Stimulated activated CD4-positive, alpha-beta T cell treated with anti-CD3 and anti-CD28 coated beads, Interleukin-4, amount 100 ng/mL, for 4 hours (primary cell): ENCODE measurements around the gene CDK14.
"Not testable (repeated sequence)": the region's sequence is repeated elsewhere in the genome, so short reads cannot be mapped to it uniquely, and the experiment has no call there.

Source experiments
- DNase-seq, 2 experiments: peaks; one replicate each; pipeline ENCODE4 v3.0.0-alpha.2; 2020

The CDK14 gene

DNA sequence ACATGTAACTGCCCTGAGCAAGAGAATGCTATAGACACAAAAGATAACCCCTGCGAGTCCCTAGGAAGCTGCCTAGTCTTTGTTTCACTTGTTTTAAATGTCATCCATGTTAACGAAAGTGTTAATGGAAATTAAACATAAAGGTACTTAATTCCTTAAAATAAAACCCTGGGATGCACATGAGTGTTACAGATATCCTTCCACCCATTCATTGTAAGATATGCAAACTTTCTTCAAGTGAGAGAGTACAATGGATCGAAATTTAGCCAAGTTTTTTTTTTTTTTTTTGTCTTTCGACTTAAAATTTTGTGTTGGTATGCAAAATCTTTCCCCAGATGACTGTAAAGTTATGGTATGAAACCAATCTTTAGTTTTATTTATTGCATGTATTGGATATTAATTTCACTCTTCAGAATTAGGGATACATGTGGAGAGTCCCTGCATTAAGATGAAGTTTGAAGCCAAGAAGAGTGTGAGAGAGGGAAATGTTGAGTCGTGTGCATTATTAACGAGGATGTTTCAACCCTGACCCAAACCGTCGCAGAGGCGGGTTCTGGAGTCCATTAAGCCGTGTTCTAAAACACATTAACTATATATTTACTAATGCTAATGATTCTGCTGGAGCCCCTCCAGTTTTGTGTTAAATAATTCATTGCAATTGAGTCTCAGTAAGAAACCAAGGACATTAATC lies 1.6 kb downstream of the CDK14 start:
- DNase-seq: no peak

DNA sequence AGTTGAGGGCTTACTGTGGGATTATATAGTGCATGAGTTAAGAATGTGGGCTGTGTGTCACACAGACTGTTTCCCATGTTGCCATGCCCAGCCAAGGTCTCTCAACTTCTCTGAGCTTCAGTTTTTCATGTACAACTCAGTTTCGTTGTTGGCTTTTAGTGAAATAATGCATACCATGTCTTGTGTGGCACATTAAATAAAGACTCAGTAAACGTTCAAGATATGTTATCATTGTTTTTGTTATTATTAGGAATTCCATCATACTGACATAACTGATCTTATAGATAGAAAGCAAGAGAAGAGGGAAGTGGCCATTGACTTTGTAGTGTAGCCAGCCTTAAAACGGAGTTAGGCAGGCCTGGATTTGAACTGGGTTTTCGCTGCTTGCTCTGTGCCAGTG lies 2.9 kb downstream of the CDK14 start:
- no peak for DNase-seq

DNA sequence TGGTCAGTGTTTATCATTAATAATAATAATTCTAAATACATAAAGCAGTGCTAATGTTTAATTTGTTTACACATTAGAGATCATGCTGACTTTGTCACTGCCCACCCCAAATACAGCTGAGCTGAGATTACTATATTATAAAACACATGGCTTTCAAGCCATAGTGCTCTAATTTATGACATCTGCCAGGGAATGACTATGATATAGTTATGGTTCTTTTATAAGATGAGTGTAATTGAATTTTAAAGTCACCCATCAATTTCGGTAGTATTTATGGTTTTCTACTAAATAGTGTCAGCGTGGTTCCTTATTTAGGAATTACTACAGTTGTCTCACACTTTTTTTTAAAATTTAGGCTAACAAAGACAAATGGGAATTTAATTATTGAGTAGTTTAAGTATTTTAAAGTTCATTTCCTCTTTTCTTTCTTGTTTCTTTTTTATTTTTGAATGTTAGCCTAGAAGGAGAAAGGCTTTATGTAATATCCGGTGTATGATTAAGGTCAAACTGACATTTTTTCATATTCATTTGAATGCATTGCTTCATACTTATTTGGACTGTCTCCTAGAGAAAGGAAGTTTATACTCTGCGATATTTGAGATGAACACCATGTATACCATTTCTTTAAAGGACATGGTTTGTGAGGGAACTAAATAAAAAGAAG lies 3.9 kb downstream of the CDK14 start:
- no peak for DNase-seq

DNA sequence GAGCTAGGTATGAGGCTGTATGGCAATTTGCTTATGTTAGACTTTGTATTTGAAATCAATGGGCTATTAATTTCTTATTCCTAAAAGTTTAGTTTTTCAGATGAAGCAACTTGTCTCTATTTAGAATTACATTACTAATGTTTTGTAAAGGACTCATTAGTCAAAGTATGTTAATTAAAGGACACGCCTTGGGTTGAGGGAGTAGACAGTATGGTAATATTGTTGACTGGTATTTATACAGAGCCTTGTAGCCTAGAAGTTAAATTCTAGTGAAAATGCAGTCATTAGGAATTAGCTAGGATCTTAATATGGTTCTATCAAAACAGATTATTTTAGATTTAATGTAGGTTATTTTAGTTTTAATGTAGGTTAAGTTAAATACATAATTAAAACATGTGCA lies 6.2 kb downstream of the CDK14 start:
- no peak for DNase-seq

DNA sequence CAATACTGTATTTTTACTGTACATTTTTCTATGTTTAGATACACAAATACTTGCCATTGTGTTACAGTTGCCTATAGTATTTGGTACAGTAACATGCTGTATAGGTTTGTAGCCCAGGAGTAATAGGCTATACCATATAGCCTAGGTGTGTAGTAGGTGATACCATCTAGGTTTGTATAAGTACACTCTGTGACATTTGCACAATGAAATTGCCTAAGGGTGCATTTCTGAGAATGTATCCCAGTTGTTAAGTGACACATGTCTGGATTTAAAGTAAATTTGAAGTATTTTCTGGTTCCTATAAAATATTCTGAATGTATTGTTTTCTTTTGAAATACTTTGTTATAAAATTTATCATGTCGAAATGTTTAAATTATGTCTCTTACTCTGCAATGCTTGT lies 7.2 kb downstream of the CDK14 start:
- DNase-seq: no peak

DNA sequence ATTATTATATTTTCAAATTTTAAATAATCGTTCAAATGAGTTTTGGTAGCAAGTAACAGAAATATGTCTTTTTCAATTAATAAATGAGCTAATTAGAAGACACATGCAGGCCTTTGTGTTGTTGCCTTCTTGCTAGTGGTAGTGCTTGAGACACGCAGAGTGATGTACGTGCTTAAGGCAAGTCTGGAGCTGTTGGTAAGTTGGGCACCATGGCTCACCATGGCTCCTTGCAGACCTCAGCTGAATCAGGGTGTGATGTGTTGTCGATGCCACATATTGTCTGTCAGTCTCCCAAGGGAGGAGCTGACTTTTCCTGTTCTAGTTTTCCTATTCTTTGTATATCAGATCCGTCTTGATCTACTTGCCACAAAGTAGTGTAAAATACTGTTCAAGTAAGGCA lies 8.3 kb downstream of the CDK14 start:
- no peak for DNase-seq

DNA sequence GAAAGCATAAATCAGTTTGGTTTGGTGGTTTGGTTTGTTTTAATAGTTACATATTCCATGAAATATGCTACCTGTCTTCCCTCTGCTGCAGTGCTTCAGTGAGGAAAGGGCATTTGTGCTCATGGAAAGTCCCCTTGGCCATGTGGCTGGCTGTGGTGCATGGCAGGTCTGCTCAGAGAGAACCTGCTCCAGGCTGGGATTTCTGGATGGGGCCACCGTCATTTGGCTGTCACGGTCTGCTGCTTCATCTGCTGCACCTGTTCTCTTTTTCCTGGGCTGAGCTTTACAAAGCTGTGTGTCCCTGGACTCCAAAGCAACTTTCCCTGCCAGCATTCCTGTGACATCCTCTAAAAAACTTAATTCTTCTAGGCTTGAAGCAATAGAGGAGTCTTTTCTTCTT lies 8.9 kb downstream of the CDK14 start:
- DNase-seq: no peak

DNA sequence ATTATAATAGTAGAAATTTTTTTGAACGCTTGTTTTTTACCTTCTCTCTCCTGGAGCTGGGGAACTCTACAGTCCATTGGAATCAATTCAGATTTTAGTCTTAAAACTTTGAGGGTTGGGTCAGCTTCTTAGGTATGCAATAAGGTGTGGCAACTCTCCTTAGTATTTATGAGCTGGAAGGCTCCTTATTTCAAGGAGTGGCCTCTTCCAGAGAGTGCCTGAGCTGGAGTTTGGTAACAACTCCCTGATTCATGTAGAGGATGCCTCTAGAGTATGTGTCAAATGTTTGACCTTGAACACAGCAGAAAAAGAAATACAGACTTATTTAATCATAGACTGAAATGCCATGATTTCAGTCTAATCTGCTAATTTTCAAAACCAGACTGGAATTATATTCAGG lies 11.1 kb downstream of the CDK14 start:
- DNase-seq: no peak

DNA sequence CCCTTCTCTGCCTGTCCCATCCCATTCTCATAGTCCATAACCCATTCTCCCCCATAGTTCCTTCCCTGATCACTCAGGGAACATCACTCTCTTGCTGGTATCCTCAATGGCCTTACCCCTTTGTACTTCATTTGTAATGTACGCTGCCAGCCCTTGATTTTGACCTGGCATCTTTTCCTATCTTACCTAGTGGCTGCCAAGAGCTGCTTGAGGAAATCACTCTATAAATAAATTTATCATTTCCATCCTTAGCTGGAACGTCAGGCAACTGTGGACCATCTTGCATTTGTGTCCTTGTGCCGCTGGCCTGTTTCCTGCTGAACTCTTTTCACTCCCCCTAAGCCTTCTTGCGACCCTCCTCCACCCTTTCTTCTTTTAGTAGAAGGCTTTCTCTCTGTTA lies 14.0 kb downstream of the CDK14 start:
- no peak for DNase-seq

DNA sequence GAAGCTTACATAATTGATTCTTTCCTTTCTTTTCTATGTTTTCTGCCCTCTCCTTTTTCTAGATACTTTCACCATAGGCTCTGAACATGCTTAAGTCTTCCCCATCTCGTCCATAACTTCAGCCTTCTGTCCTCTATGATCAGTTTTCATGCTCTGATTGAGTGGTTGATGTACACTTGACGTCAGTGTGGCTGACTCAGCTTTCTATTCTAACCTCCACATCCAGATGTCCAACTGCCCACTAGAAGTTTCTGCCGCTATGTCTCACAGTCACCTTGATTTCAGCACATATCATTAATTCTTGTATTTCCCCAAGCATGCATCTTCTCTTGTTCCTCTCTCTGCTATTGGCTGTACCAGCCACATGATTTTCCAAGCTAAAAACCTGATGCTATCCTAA lies 15.0 kb downstream of the CDK14 start:
- no peak for DNase-seq

DNA sequence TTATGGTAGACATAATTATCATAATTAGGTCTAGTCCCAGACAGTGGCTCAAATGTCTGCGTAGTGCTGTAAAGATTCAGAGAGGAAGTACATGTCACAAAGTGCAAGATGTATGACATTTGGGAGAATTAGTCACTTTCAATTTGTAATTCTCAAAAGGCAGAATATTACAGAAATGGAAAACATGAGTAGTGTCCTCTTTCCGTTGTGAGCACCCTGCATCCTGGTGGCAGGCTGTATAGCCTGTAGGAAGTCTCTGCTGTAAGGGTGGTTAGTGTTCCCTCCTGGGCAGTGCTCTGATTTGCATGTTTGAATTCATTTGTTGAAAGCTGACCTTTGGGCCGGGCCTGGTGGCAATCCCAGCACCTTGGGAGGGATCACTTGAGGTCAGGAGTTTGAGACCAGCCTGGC lies 17.0 kb downstream of the CDK14 start:
- DNase-seq: no peak

DNA sequence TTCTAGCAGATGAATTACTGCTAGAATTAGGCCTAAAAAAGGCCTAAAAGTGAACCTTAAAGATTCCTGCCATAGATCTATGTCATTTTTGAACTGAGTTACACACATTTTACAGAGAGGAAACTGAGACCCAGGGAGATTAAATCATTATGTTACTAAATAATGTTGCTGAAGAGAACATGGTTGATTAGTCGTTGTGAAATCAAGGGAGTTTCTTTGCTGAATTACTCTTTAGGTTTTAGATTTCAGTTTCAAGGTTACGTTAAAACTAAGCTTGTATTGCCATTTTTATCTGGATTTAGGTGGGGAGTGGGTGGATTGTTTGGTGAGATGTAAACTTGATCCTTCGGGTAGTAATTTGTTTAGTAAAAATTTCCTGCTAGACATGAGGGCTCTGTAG lies 21.3 kb downstream of the CDK14 start:
- no peak for DNase-seq

DNA sequence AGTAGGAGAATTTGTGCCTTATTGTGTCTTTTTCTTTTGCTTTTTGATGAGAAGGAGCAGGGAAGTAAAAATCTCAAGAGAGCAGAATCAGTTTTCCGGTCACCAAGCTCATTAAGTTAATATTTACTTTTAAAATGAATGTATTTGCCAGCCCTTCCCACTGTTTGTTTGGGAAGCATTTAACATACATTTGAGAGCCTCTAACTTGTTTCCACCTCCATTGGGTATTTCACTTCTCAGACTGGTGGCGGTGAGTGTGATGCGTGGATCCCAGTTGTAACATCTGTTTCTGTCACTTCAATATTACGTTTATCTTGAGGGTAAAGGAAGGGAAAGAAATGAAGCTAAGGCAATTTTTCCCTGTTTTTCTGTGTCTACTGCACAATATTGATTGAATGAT lies 22.8 kb downstream of the CDK14 start:
- DNase-seq: no peak

DNA sequence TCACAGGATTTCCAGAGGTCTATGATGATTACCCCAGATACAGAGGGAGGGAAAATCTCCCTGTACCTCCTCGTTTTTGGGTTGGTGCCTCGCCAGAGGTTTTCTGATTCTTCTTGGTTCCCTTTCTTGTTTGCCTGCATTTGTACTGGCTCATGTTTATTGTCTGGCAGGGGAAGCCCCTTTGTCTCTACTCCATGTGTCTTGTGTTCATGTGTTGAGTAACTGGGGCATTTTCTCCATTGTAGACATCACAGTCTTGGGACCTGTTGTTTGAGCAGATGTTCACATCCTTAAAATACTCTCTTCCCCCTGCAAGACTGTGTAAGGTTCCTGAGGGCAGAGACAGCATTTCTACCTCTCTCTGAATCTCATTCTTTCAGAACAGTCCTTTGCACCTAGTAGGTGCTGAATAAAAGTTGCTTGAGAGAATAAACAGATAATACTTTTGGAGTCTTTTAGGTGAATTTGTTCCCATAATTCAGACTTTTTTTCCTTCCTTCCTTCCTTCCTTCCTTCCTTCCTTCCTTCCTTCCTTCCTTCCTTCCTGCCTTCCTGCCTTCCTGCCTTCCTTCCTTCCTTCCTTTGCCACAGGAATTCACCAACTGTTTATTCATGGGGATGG lies 25.1 kb downstream of the CDK14 start:
- DNase-seq: no peak

DNA sequence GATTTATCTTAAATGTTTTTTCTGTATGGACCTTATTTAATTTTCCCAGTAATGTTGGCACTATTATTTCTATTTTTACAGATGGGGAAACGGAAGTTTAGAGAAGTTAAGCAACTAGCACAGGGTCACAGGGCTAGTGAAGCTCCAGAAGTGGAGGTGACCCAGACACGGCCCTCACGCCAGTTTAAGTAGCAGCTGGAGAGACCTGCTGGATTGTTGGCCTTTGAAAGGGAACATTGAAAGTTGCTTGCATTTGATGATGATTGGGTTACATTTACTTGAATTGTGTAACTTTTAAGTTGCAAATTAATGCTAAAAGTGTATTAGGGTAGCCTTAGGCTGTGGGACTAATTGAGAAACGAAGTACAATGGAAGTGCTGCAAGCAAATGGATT lies 25.6 kb downstream of the CDK14 start:
- no peak for DNase-seq

DNA sequence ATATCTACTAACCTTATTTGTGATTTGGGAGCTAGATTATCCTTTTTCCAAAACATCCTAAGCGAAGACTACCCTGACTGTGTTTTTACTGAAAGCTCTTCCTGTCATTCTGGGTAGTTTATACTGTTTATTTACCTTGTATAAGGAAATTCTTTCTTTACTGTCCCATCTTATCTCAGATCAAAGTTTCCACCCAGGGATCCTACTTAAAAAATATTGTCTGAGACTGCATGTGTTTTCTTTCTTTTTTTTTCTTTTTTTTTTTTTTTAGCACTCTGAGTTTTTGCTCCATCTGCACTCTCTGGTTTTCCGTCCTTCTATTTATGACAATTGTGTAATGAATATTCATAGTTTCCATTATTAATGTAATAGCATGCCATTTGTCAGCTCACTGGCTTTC lies 26.5 kb downstream of the CDK14 start:
- no peak for DNase-seq

DNA sequence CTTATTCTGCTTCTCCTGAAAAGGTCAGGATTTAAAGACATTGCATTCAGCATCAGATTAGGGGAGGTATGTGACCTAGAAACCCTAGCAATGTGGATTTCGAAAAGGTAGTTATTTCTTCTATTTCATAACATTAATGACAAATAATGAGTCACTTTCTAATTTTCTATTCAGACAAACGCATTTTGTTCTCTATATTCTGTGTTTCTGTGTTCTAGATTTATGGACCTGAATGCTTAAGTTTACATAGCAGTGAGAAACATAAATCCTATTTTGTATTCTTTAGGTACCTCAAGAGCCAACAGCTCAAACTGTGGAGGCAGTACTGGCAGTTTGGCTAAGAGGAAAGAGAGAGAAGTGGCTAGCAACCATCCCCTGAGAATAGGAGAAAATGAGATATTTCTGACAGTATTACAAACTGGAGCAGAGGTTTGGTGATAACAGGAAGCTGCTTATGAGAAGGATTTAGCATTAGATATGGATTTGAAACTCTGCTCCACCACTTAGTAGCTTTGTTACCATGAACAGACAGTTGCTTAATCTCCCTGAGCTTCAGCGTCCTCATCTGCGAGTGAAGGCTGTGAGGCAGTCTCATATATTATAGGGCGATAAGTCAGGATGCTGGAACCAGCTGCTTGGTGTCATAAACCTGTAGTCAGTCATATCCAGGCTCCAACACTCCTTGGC lies 28.2 kb downstream of the CDK14 start:
- no peak for DNase-seq

DNA sequence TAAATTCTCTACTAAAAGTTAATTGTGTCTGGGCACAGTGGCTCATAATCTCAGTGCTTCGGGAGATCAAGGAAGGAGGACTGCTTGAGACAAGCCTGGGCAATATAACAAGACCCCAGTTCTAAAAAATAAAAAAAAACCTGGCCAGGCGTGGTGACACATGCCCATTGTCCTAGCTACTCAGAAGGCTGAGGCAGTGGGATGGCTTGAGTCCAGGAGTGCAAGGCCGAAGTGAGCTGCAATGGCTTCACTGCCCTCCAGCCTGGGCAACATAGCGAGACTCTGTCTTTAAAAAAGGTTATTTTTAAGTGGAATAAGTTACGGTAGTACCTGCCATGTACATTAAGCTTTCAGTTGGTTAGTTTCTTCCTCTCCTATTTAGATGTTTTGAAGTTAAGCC lies 28.9 kb downstream of the CDK14 start:
- no peak for DNase-seq

DNA sequence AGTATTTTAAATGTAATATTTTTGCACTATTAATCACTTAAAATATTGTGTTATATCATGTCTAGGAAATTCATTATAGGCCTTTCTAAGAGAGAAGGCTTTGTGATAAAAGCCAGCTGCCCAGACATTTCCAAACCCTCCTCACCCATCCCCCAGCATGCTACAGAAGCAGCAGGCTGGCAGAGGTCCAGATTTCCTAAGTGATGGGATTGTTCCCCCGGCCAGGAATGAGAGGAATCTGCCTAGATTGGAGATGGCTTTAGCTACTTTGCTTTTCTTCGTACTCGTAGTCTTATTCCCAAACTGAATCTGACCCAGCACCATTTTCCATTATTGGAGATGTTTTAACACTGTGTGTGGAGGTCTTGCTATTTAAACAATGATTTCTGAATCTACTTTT lies 29.4 kb downstream of the CDK14 start:
- no peak for DNase-seq

DNA sequence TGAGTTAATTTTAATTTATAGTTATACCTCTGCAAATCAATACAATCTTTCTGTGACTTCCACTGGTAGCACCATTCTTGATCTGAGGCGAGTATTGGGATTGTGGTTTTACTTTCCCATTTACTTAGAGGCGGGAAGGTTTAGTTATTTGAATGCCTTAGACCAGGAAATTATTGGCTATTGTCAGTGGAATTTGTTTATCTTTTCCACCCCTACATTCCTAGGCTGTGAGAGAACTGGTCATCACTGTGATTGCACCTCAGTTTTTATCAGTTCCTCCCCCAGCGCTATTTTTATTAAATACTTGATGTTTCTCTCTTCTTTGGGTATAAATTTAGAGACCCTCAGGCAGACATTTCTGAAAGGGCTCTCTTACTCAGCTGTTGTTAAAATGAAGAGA lies 29.9 kb downstream of the CDK14 start:
- no peak for DNase-seq

DNA sequence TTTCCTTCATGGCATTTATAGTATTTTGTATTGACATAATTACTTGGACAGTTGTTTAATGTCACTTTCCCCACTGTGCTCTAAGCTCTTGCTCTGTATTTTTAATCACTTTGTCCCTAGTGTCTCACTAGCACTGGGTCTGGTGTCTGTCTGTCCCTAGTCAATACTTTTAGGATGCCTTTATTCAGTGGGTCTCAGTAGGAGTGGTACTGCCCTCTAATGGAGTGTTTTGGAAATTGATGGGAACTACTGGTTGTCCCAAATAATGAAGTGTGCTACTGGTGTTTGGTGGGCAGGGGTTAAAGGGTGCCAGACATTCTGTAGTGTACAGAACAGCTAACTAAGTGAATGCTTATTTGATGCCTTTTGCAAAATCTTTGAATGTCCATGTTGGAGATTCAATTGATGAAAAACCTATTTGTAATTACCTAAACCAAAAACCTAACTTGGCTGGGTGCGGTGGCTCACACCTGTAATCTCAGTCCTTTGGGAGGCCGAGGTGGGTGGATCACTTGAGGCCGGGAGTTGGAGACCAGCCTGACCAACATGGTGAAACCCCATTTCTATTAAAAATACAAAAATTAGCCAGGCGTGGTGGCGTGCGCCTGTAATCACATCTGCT lies 33.3 kb downstream of the CDK14 start:
- no peak for DNase-seq

DNA sequence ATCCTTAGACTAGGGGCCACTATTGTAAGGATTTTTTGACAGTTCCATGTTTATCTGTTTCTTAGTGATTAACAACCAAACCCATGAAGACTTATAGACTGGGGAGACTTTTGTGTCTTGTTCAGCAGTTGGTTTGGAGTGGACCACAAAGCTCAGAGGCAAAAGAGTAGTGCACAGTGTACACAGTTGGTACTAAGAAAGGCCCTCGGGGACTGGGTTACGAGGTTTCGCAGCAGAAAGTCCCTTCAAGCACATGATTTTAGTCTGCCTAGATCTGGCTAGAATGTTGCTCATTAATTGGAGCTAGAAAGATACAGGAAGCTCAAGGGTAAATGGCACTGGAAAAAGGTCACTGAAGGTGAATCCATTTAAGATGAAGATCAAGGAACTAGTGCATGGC lies 35.4 kb downstream of the CDK14 start:
- no peak for DNase-seq

DNA sequence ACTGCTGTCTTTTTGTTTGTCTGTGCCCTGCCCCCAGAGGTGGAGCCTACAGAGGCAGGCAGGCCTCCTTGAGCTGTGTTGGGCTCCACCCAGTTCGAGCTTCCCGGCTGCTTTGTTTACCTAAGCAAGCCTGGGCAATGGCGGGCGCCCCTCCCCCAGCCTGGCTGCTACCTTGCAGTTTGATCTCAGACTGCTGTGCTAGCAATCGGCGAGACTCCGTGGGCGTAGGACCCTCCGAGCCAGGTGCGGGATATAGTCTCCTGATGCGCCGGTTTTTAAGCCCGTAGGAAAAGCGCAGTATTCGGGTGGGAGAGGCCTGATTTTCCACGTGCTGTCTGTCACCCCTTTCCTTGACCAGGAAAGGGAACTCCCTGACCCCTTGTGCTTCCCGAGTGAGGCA lies 43.6 kb downstream of the CDK14 start:
- DNase-seq: not testable (repeated sequence)

DNA sequence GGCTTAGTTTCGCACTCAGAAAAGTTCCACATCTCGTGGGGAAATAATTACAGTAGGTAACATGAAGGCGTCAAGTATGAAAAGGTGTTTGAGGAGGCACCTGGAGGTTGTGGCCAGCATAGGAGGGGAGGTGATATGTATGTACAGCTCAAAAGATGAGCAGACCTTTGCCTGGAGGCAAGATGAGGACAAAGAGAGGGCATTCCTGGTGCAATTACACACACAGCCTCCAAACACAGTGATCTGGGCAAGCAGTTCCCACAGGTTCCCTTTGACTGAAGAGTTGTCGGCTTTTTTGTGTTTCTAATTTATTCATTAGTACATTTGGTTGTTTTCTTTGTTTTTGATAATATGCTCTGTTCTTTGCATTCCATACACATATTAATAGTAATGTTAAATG lies 46.9 kb downstream of the CDK14 start:
- DNase-seq: no peak
